Natural killer cell (primary cell): ENCODE results near the gene SENP7. TPM values are rescaled to one million over a fixed set of nuclear protein-coding genes. Genes with fewer than 3 reads are reported as not detected.
"Not testable (repeated sequence)": the region's sequence is repeated elsewhere in the genome, so short reads cannot be mapped to it uniquely, and the experiment has no call there.

Source experiments
- ATAC-seq, 3 donors: fragments of 150-1000 bp in 2 of 3; fragments of 200-7000 bp in 1 of 3; cut with Tn5 transposase; 1 replicate in 1 of 3; 2 replicates in 2 of 3; pipeline ENCODE4 v1.10.0; 2021; ENCODE audit warnings: mild to moderate bottlenecking in 2 of 3, moderate library complexity in 2 of 3
- DNase-seq, 2 donors: peaks; one replicate each; pipeline versions ENCODE4 v3.0.0 to v3.0.0-alpha.2; 2013 to 2021; ENCODE audit warnings: mixed read lengths in 1 of 2
- H3K27ac ChIP-seq: one replicate; pipeline ENCODE4 v1.5.1; 2013; ENCODE audit warnings: mild to moderate bottlenecking, low read length
- H3K27me3 ChIP-seq: one replicate; pipeline ENCODE4 v1.6.1; 2013; ENCODE audit warnings: low read length; ENCODE audit not compliant: control insufficient read depth, insufficient read depth
- H3K36me3 ChIP-seq: one replicate; pipeline ENCODE4 v1.6.1; 2013; ENCODE audit warnings: low read length; ENCODE audit not compliant: control insufficient read depth, insufficient read depth
- H3K4me1 ChIP-seq: one replicate; pipeline ENCODE4 v1.6.1; 2013; ENCODE audit warnings: low read length; ENCODE audit not compliant: control insufficient read depth, insufficient read depth
- H3K4me3 ChIP-seq: one replicate; pipeline ENCODE4 v1.5.1; 2013; ENCODE audit warnings: low read length
- H3K9me3 ChIP-seq: one replicate; pipeline ENCODE4 v1.6.1; 2013; ENCODE audit warnings: low read length; ENCODE audit not compliant: control insufficient read depth, insufficient read depth
- H3K27ac Mint-ChIP-seq, 2 donors: one replicate each; pipeline ENCODE4 v1.8.0; 2022; ENCODE audit warnings: mild to moderate bottlenecking in 2 of 2, mixed read lengths in 2 of 2, moderate library complexity in 1 of 2
- H3K27me3 Mint-ChIP-seq, 2 donors: one replicate each; pipeline ENCODE4 v1.8.0; 2022; ENCODE audit warnings: low read depth in 2 of 2, mixed read lengths in 2 of 2
- H3K36me3 Mint-ChIP-seq: one replicate; pipeline ENCODE4 v1.8.0; 2022; ENCODE audit warnings: mixed read lengths
- H3K4me1 Mint-ChIP-seq, 2 donors: one replicate each; pipeline ENCODE4 v1.8.0; 2022; ENCODE audit warnings: mixed read lengths in 2 of 2
- H3K4me3 Mint-ChIP-seq: one replicate; pipeline ENCODE4 v1.8.0; 2022; ENCODE audit warnings: mild to moderate bottlenecking, moderate library complexity, mixed read lengths
- H3K9me3 Mint-ChIP-seq, 2 donors: one replicate each; pipeline ENCODE4 v1.8.0; 2022; ENCODE audit warnings: mixed read lengths in 2 of 2
- CTCF ChIP-seq: fragments of 200-600 bp; IDR thresholded peaks from one replicate; pipeline ENCODE4 v1.8.0; 2022; ENCODE audit warnings: antibody characterized with exemption
- WGBS: methylation state at CpG from one replicate; pipeline ENCODE4 v1.1.7; 2013; ENCODE audit warnings: missing lambda C conversion rate; ENCODE audit not compliant: insufficient coverage; 5-methylcytosine and 5-hydroxymethylcytosine counted together
- intact Hi-C: fragments of 100-400 bp; cut with micrococcal nuclease; formaldehyde crosslinking; loops from one replicate; pipeline ENCODE4 v1.14.2; 2022
- total RNA-seq, 4 donors: library from RNA; stranded (reverse); fragments of 120-200 nt in 1 of 4; gene quantifications; one replicate each; pipeline versions ENCODE4 v1.2.3 to v1.2.4, GENCODE V29; 2013 to 2022

Gene SENP7
- total RNA-seq, 3 donors from 2014 or later (not counting 1 experiment from before 2014, with no cell fraction given), result 41.4 to 60.6 (median 52.7) TPM

GRCh38 chr3:101458387-101458786 lies 54.6 kb downstream of the SENP7 start:
- no peak for TF ChIP-seq CTCF
- intact Hi-C loops, result no loop called here
- no peaks in the 10 kb centered on the region for H3K9me3 Mint-ChIP-seq
- Histone ChIP-seq H3K4me1 (no peaks in the 10 kb centered on the region), H3K27me3 (no peaks in the 10 kb centered on the region), H3K36me3 (peaks cover 9% of the 10 kb centered on the region), H3K9me3 (no peaks in the 10 kb centered on the region), H3K27ac (no peak overlapping the region), H3K4me3 (no peak overlapping the region)
- DNase-seq (no peak), ATAC-seq (no peak)
- H3K4me3 Mint-ChIP-seq, result no peak overlapping the region
- H3K36me3 Mint-ChIP-seq, result no peaks in the 10 kb centered on the region
- H3K27ac Mint-ChIP-seq, result no peak overlapping the region
- H3K27me3 Mint-ChIP-seq, result no peaks in the 10 kb centered on the region
- peaks cover 20 to 42% of the 10 kb centered on the region in 2 donors for H3K4me1 Mint-ChIP-seq
- 100% methylated on average over 2 of the region's 2 CpGs for WGBS

- Mint-ChIP-seq H3K9me3 (no peaks in the 10 kb centered on the region), H3K4me1 (peaks cover 24 to 31% of the 10 kb centered on the region in 2 donors)
Measured at GRCh38 chr3:101454629-101455028, 58.4 kb downstream of the SENP7 start.

GRCh38 chr3:101453961-101454360 lies 59.1 kb downstream of the SENP7 start:
- Mint-ChIP-seq H3K27me3 (no peaks in the 10 kb centered on the region), H3K4me1 (peaks cover 26 to 29% of the 10 kb centered on the region in 2 donors), H3K27ac (no peak overlapping the region), H3K9me3 (no peaks in the 10 kb centered on the region), H3K4me3 (no peak overlapping the region), H3K36me3 (no peaks in the 10 kb centered on the region)
- WGBS, result 100% methylated on average over 2 of the region's 3 CpGs
- TF ChIP-seq CTCF, result no peak
- DNase-seq (no peak), ATAC-seq (no peak)
- intact Hi-C loops, result no loop called here
- Histone ChIP-seq H3K4me1 (no peaks in the 10 kb centered on the region), H3K9me3 (no peaks in the 10 kb centered on the region), H3K4me3 (no peak overlapping the region), H3K27me3 (no peaks in the 10 kb centered on the region), H3K27ac (no peak overlapping the region), H3K36me3 (peaks cover 9% of the 10 kb centered on the region)

More at GRCh38 chr3:101454629-101455028, 58.4 kb downstream of the SENP7 start:
- no peak overlapping the region for H3K4me3 ChIP-seq
- H3K4me3 Mint-ChIP-seq, result no peak overlapping the region
- H3K9me3 ChIP-seq, result no peaks in the 10 kb centered on the region
- no peaks in the 10 kb centered on the region for H3K36me3 Mint-ChIP-seq
- no peaks in the 10 kb centered on the region for H3K4me1 ChIP-seq
- peak overlapping the region in 1 of 2 donors; percentile 39 for H3K27ac Mint-ChIP-seq
- H3K27ac ChIP-seq, result no peak overlapping the region
- TF ChIP-seq CTCF, result no peak
- H3K36me3 ChIP-seq, result peaks cover 9% of the 10 kb centered on the region
- DNase-seq, result no peak
- no peaks in the 10 kb centered on the region for H3K27me3 ChIP-seq
- H3K27me3 Mint-ChIP-seq, result no peaks in the 10 kb centered on the region
- intact Hi-C loops, result no loop called here
- ATAC-seq, result peak in 1 of 3 donors; percentile 34

- H3K4me3 Mint-ChIP-seq, DNase-seq, H3K4me1 ChIP-seq, intact Hi-C loops, H3K9me3 ChIP-seq, ATAC-seq, H3K9me3 Mint-ChIP-seq, H3K36me3 Mint-ChIP-seq, H3K27ac Mint-ChIP-seq, H3K4me3 ChIP-seq, H3K27me3 Mint-ChIP-seq, H3K27me3 ChIP-seq, H3K36me3 ChIP-seq, H3K27ac ChIP-seq: not testable (repeated sequence)
- peaks cover 54 to 55% of the 10 kb centered on the region in 2 donors for H3K4me1 Mint-ChIP-seq
- WGBS, result 97% methylated on average over 14 of the region's 23 CpGs
Measured at GRCh38 chr3:101438641-101439040, 74.4 kb downstream of the SENP7 start.
